Endothelial cell of umbilical vein (primary cell): ENCODE data around the gene ADD1. TPM values are rescaled to one million over a fixed set of nuclear protein-coding genes. Genes with fewer than 3 reads are reported as not detected.

Experiments used
- BruUV-seq: library from RNA; stranded (reverse); fragments of 400-500 nt; replicated peaks from 2 replicates; lab custom pipeline; 2021; lab: Mats Ljungman, UMichigan
- CTCF ChIA-PET: fragments of 300-600, 350-600 bp; sonication (Branson Sonifier 250); formaldehyde crosslinking; loops from one replicate; lab custom pipeline; 2021; ENCODE audit warnings: antibody characterized with exemption, inconsistent platforms; lab: Charles Lee
- POLR2A ChIA-PET: fragments of 300-600, 350-600 bp; sonication (Branson Sonifier 250); formaldehyde crosslinking; loops from one replicate; lab custom pipeline; 2021; ENCODE audit warnings: antibody characterized with exemption, inconsistent platforms; lab: Charles Lee
- DNase-seq: peaks from one replicate; pipeline ENCODE4 v3.0.0-alpha.2; 2011; ENCODE audit warnings: low read depth, low spot score
- FAIRE-seq: peaks from 2 replicates; lab custom pipeline; 2011; peaks lifted over from hg19 to GRCh38; lab: Jason Lieb, UNC
- H2AFZ ChIP-seq: 2 replicates; pipeline ENCODE4 v1.6.0; 2012; ENCODE audit warnings: low read depth, low read length, control low read depth, inconsistent platforms
- H3K27ac ChIP-seq: 2 replicates; pipeline ENCODE4 v1.5.1; 2011; ENCODE audit warnings: low read depth, mild to moderate bottlenecking, control low read depth, low read length, moderate library complexity; ENCODE audit not compliant: insufficient read depth
- H3K27me3 ChIP-seq, 2 experiments: 2 replicates each; pipeline versions ENCODE4 v1.6.0 to v1.6.1; 2011; ENCODE audit warnings: low read length in 2 of 2, mixed read lengths in 1 of 2; ENCODE audit not compliant: control insufficient read depth in 2 of 2, insufficient read depth in 2 of 2
- H3K36me3 ChIP-seq, 2 experiments: 2 replicates in 1 of 2; 3 replicates in 1 of 2; pipeline ENCODE4 v1.5.1; 2011; ENCODE audit warnings: low read length in 2 of 2, mild to moderate bottlenecking in 1 of 2, moderate library complexity in 1 of 2; ENCODE audit not compliant: control insufficient read depth in 2 of 2, insufficient read depth in 2 of 2; ENCODE audit errors: extremely low read depth in 1 of 2
- H3K4me1 ChIP-seq: 3 replicates; pipeline ENCODE4 v1.5.1; 2011; ENCODE audit warnings: mild to moderate bottlenecking, low read length; ENCODE audit not compliant: control insufficient read depth, insufficient read depth; ENCODE audit errors: extremely low read depth
- H3K4me2 ChIP-seq: 2 replicates; pipeline ENCODE4 v1.6.1; 2011; ENCODE audit warnings: low read length, control low read depth, mixed read lengths; ENCODE audit not compliant: insufficient read depth
- H3K4me3 ChIP-seq, 3 experiments: fragments of 200-600 bp in 1 of 3; sonication (generic), shearing (Covaris generic) in 1 of 3; replicated peaks in 1 of 3; 2 replicates each; pipeline ENCODE4 v1.5.1; 2011 to 2016; ENCODE audit warnings: control low read depth in 3 of 3, low read length in 3 of 3, mild to moderate bottlenecking in 2 of 3, inconsistent platforms in 1 of 3, low read depth in 1 of 3, moderate library complexity in 1 of 3; ENCODE audit not compliant: insufficient read depth in 1 of 3
- H3K79me2 ChIP-seq: 2 replicates; pipeline ENCODE4 v1.6.0; 2012; ENCODE audit warnings: low read length, inconsistent platforms; ENCODE audit not compliant: control insufficient read depth, insufficient read depth
- H3K9ac ChIP-seq: replicated peaks from 2 replicates; pipeline ENCODE3; 2011; ENCODE audit warnings: low read length, control low read depth; ENCODE audit not compliant: insufficient read depth; ENCODE audit errors: extremely low read depth
- H3K9me1 ChIP-seq: replicated peaks from 3 replicates; pipeline ENCODE4 v1.6.0; 2011; ENCODE audit warnings: mild to moderate bottlenecking, low read length; ENCODE audit not compliant: control insufficient read depth, insufficient read depth; ENCODE audit errors: extremely low read depth
- H3K9me3 ChIP-seq: replicated peaks from 2 replicates; pipeline ENCODE4 v1.5.1; 2012; ENCODE audit warnings: low read length, inconsistent platforms; ENCODE audit not compliant: control insufficient read depth, insufficient read depth
- H4K20me1 ChIP-seq: replicated peaks from 2 replicates; pipeline ENCODE3; 2011; ENCODE audit warnings: mild to moderate bottlenecking, low read length; ENCODE audit not compliant: control insufficient read depth, insufficient read depth; ENCODE audit errors: extremely low read depth
- EZH2 ChIP-seq: IDR thresholded peaks from 2 replicates; pipeline ENCODE4 v1.6.1; 2012; ENCODE audit warnings: borderline replicate concordance, low read depth, mild to moderate bottlenecking, moderate library complexity, low read length, inconsistent platforms; ENCODE audit not compliant: severe bottlenecking
- GATA2 ChIP-seq: IDR thresholded peaks from 2 replicates; pipeline ENCODE4 v1.7.0; 2011; ENCODE audit warnings: low read depth, mild to moderate bottlenecking, moderate library complexity, mixed read lengths, low read length; ENCODE audit not compliant: insufficient read length, insufficient read depth
- JUN ChIP-seq: IDR thresholded peaks from 2 replicates; pipeline ENCODE4 v1.6.1; 2011; ENCODE audit warnings: borderline replicate concordance, low read depth; ENCODE audit not compliant: insufficient read length, insufficient read depth
- MAX ChIP-seq: IDR thresholded peaks from 2 replicates; pipeline ENCODE4 v1.6.1; 2011; ENCODE audit not compliant: insufficient read depth, insufficient read length
- MYC ChIP-seq: IDR thresholded peaks from one replicate; pipeline ENCODE4 v1.6.1; 2011; ENCODE audit warnings: mild to moderate bottlenecking, low read depth, low read length
- POLR2A ChIP-seq: IDR thresholded peaks from 2 replicates; pipeline ENCODE4 v1.6.1; 2012; ENCODE audit warnings: low read depth, mild to moderate bottlenecking, control low read depth, low read length
- POLR2AphosphoS5 ChIP-seq: IDR thresholded peaks from 2 replicates; pipeline ENCODE4 v1.6.1; 2012; ENCODE audit warnings: low read depth, mild to moderate bottlenecking, control low read depth, low read length, moderate library complexity; ENCODE audit not compliant: insufficient read depth
- dilution Hi-C: fragments of 300-500 bp; cut with MboI; formaldehyde crosslinking; loops from one replicate; pipeline ENCODE4 v1.15.0; 2019; ENCODE audit warnings: low sequenced_read_pairs; ENCODE audit not compliant: extremely low pct_ligation_motif_present
- intact Hi-C: fragments of 100-400 bp; cut with micrococcal nuclease; formaldehyde crosslinking; loops from one replicate; pipeline ENCODE4 v1.10.0; 2022
- polyA plus RNA-seq, 4 experiments: library from polyadenylated mRNA; depleted of rRNA in 3 of 4; stranded (reverse) in 3 of 4; unstranded in 1 of 4; fragments of >200 nt; gene quantifications; 2 replicates each; pipeline versions ENCODE4 v1.2.1 to v1.2.3, GENCODE V29; 2011 to 2012; ENCODE audit warnings: missing spikeins in 1 of 4
- total RNA-seq: library from RNA; stranded (reverse); gene quantifications from 2 replicates; pipeline ENCODE4 v1.2.3, GENCODE V29; 2021
- TF ChIP-seq, protein P1 (sequence below), 2 donors: IDR thresholded peaks; 1 replicate in 1 of 2; 2 replicates in 1 of 2; pipeline ENCODE4 v1.5.1; 2011; ENCODE audit warnings: low read length in 2 of 2, mild to moderate bottlenecking in 2 of 2, moderate library complexity in 2 of 2, control low read depth in 1 of 2, inconsistent platforms in 1 of 2, low read depth in 1 of 2; ENCODE audit not compliant: insufficient read depth in 1 of 2; ENCODE audit errors: extremely low read depth in 1 of 2

Gene ADD1
- total and polyA plus RNA-seq, 2 donors (not counting 3 experiments of a cell fraction or from before 2014, with no cell fraction given) = 219 to 305 TPM

DNA sequence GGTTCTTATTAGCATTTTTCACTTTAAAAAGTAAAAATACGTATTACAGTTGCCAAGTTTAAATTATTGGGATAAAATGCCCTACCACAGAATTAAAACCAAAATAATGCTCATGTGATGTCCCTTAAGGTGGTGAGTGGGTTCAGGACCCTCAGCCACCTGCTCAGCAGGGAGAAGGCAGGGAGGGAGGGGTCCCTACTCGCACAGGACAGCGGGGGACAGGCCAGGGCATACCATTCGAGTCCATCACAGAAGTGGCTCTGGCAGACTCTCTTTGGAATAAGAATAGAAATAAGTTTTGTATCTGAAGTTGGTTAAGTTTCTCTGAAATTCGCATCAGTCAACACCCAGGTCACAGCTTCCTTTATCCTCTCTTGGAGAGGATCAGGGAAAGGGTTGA, 81.9 kb downstream of the ADD1 start:
- Histone ChIP-seq H3K27me3 (no peaks in the 10 kb centered on the region), H4K20me1 (no peaks in the 10 kb centered on the region), H2AFZ (no peak overlapping the region), H3K9me3 (no peaks in the 10 kb centered on the region), H3K4me1 (peaks cover 3% of the 10 kb centered on the region), H3K27ac (no peak overlapping the region), H3K79me2 (peaks cover 3% of the 10 kb centered on the region), H3K9me1 (no peaks in the 10 kb centered on the region), H3K36me3 (peaks cover 6 to 53% of the 10 kb centered on the region in 2 experiments), H3K4me3 (no peak overlapping the region), H3K4me2 (no peak overlapping the region), H3K9ac (no peak overlapping the region)
- DNase-seq = no peak
- BruUV-seq = no TSS peak
- dilution Hi-C loops = no loop called here
- CTCF ChIA-PET = no interaction called here
- intact Hi-C loops = no loop called here
- POLR2A ChIA-PET = no interaction called here
- no peak for FAIRE-seq
- TF ChIP-seq MAX = no peak
- no peak for TF ChIP-seq POLR2AphosphoS5
- TF ChIP-seq MYC = no peak
- TF ChIP-seq GATA2 = no peak
- no peak for TF ChIP-seq POLR2A
- TF ChIP-seq, protein P1, sequence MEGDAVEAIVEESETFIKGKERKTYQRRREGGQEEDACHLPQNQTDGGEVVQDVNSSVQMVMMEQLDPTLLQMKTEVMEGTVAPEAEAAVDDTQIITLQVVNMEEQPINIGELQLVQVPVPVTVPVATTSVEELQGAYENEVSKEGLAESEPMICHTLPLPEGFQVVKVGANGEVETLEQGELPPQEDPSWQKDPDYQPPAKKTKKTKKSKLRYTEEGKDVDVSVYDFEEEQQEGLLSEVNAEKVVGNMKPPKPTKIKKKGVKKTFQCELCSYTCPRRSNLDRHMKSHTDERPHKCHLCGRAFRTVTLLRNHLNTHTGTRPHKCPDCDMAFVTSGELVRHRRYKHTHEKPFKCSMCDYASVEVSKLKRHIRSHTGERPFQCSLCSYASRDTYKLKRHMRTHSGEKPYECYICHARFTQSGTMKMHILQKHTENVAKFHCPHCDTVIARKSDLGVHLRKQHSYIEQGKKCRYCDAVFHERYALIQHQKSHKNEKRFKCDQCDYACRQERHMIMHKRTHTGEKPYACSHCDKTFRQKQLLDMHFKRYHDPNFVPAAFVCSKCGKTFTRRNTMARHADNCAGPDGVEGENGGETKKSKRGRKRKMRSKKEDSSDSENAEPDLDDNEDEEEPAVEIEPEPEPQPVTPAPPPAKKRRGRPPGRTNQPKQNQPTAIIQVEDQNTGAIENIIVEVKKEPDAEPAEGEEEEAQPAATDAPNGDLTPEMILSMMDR (IDR thresholded peaks at IDR 0.05; ENCODE audit: extremely low read depth in 1 of 2, insufficient read depth in 1 of 2, low read depth in 1 of 2, low read length in 2 of 2) = no peak
- no peak for TF ChIP-seq EZH2
- TF ChIP-seq JUN = no peak
